B cell (primary cell): ENCODE data around the gene CACNA1D.

Experiments
- CTCF ChIP-seq: fragments of 200-600 bp; IDR thresholded peaks from one replicate; pipeline ENCODE4 v1.8.0; 2022; ENCODE audit warnings: antibody characterized with exemption, mild to moderate bottlenecking
- EZH2 ChIP-seq: IDR thresholded peaks from 2 replicates; pipeline ENCODE4 v1.6.1; 2012; ENCODE audit warnings: borderline replicate concordance, low read depth, mild to moderate bottlenecking, moderate library complexity, low read length; ENCODE audit not compliant: insufficient read depth, poor library complexity, severe bottlenecking

GRCh38 chr3:53672981-53673380 lies 178.6 kb downstream of the CACNA1D start:
- TF ChIP-seq CTCF (no peak), EZH2 (no peak)
